ENCODE results near the gene MACF1.

MACF1 gene

DNA sequence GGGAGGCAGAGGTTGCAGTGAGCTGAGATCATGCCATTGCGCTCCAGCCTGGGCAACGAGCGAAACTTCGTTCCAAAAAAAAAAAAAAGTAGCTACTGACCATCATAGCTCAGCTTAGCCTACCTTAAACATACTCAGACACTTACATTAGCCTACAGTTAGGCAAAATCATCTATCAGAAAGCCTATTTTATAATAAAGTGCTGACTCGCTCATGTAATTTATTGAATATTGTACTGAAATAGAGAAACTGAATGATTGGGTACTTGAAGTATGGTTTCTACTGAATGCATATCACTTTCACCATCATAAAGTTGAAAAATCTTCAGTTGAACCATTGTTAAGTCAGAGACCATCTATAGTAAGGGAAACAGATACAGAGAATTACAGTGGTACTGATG, 193.0 kb downstream of the MACF1 start:
- no peak for FAIRE-seq

DNA sequence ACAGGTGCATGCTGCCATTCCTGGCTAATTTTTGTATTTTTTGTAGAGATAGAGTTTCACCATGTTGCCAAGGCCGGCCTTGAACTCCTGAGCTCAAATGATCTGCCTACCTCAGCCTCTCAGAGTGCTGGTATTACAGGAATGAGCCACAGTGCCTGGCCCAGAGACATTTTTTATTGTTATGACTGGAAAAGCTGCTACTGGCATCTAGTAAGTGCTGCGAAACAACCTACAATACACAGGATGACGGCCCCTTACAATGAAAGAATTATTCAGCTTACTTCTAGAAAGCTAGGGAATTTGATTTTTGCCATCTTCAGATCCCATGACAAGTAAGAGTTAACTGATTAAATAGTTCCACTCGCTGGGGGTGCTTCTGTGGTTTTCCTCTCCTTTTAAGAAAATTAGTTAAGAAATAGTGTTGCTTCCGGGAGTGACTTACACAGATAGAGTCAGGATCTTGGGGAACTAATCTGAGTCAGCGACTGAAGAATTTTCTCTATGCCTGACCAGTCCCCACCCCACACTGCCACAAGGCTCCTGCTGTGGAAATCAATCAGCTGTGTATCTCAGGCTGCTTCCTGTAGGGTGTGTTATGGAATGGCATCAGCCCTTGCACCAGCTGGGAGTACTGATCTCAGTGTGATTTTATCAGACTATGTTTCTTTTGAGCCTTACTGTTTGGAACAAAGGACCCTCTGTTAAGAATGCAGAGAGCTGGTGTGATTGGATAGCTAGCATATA, 194.0 kb downstream of the MACF1 start:
- no peak for FAIRE-seq

DNA sequence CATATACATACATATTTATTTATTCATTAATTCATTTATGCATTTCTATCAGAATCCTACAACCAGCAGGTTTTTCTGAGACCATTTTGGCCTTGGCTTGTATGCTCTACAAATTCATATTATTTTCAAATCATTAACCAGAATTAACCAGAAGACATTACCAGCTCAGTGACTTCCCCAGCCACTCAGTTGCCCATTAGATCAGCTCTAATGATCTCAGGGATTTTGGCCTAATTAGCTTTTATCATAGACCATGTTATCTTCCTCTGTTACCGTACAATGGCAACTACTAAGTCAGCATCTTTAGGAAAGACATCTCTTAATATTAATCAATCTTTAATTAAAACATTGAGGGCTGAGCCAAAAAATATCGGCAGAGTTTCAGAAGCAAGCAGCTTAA, 196.6 kb downstream of the MACF1 start:
- FAIRE-seq = no peak

DNA sequence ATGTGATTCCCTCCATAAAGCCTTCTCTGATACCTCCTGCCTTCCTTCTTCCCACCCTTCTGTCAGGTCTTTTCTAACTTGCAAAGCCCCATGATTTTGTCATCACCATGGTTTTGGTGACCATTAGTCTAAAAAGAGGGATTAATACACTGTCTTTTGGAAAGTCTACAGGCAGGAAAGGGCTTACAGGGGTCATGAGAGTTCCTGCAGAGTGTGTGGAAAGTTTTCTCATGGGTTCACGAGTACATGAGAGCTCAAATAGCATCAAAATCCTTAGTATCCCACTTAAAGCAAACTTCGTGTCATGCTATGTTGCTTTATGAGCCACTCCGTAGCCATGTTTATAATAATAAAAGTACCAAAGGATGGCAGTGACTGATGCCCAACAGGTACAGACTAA, 200.4 kb downstream of the MACF1 start:
- FAIRE-seq = no peak

DNA sequence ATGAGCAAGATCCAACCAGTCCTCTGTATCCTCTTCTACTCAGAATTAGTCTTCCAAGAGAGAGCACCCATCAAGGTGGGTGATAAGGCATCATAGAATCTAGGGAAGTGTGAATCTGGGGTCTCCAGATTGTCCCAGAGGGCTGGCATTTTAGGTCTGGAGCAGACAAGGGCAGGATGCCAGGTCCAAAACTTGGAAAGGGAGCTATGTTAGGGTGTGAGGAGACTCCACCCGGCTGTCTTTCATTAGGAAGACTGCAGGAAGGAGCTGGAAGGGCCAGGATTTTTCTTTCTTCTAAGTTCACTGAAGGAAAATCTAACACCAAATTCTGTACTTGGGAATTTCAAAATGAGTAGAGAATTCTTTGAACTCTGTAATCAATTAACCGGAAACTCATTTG, 200.9 kb downstream of the MACF1 start:
- no peak for FAIRE-seq

DNA sequence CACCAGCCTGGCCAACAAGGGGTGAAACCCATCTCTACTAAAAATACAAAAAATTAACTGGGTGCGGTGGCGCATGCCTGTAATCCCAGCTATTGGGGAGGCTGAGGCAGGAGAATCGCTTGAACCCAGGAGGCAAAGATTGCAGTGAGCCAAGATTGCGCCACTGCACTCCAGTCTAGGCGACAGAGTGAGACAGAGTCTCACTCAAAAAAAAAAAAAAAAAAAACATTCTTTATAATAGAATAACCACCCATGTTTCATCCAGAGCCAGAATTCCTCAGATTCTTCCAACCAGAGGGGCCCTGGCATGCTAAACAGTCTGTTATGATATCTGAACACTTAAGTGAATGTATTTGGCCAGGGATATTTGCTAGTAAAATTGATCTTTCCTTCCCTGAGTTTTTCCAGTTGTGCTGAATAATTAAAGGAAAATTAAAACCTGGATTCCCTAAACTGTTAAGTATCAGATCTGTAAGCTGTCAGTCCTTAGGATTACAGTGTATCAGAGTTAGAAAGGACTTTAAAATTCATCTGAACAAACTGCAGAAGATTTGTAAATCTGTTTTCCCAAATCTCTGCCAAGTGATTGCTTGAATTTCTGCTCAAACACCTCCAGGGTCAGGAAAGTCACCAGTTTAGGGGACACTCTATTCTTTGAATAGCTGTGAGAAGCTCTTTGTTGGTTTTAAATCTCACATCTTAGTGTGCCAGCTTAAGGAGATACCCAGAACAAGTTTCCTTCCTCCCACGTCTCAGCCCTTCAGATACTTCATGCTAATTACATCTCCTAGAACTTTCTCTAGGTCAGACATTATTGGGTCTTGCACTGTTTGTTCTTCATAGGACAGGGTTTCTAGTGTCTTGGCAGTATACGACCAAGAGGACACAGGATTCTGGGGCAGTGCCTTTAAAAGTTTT, 202.3 kb downstream of the MACF1 start:
- no peak for FAIRE-seq

DNA sequence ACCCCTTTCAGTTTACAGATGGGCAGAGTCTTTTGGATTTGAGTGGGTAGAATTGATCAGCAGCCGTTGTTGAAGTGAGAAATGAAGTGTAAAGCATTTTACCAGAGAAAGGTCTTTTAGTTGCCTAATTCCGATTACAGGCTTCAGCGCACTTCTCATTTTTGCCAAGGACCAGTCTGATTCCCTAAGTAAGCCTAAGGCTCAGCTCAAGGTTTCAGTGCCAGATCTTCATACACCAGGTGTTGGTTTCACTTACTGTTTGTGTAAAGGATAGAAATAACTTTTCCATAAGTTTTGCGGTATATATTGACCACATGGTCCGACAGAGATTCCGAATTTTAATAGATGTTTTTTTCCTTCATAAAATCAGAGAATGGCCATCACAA, 203.0 kb downstream of the MACF1 start:
- FAIRE-seq = no peak

DNA sequence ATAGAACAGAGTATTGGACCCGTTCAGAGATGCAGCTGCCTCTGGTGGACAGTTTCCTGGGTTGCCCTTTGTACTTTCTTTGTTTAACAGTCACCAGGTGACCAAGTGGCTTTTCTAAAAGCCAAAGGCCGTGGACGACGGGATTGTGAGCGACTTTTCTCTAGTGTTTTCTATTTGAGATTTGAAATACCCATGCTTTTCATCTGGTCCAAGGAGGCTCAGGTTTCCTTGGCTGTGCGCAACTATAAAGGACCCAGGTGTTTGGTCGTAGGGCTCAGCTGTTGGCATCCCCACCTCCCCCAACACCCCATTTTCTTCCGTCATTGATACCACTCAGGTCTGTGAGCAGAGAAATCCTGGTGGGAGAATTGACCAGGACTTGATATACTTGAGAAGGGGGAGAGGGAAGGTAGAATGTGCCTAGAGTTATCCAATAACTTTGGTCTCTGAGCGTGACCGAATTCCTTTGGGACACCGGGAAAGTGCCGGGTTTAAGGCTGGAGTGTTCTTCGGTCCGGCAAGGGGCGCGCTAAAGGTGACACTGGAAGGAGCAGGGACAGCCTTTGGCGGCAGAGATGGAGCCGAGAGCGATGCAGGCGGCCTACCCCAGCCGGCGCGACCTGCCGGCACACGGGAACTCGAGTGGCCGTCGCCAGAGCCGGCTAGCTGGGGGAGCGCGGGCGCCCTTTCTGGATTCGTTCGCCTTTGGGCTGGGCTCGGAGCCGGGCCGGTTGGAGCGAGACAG, 203.6 kb downstream of the MACF1 start:
- FAIRE-seq = no peak

DNA sequence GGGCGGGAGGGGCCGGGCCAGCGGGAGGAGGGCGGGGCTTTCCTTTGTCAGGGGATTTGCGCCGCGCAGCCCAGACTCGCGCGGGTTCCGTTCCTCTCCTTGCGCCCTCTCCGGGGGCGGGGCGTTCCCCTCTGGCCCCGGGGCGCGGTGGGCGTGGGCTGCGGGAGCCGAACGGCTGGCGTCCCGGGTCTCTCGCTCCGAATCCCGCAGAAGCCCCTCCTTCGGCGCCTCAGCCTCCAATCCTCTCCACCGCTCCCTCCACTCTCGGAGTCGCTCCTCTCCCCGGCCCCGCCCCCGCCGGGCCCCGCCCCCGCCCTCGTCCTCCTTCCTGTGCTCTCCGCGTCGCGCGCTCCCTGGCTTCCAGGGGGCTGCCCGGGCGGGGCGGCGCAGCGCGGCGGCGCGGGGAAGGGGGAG, 204.2 kb downstream of the MACF1 start:
- no peak for FAIRE-seq

DNA sequence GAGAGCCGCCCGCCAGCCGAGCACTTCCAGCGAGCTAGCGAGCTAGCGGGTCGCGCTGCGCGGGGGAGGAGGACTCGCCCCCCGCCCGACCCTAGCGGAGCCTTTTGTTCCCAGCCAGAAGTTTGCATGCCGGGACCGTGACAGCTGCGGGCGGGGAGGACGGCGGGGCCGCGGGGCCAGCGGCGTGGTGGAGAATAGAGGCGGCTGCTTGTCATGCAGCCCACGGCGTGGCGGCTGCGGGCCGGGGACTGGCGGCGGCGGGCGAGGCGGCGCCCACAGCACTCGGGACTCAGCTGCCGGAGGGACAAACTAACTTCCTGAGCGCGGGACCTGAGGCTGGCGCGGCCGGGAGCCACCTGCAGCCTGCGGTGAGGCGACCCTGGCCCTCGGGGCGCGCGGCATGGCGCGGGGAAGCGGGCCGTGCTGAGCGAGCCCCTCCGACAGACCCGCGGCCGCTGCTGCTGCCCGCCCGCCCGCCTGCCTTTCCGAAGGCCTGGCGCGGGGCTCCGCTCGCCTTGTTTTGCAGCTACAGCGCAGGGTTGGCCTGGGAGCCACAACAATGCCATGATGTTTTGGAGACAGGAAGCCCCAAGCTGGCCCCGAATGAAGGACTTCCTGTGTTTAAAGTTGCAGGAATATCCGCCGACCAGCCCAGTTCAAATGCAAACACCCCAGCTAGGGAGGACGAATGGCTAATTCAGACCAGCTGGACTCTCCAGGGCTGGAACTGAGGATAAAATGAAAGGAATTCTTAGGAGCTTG, 204.7 kb downstream of the MACF1 start:
- no peak for FAIRE-seq

DNA sequence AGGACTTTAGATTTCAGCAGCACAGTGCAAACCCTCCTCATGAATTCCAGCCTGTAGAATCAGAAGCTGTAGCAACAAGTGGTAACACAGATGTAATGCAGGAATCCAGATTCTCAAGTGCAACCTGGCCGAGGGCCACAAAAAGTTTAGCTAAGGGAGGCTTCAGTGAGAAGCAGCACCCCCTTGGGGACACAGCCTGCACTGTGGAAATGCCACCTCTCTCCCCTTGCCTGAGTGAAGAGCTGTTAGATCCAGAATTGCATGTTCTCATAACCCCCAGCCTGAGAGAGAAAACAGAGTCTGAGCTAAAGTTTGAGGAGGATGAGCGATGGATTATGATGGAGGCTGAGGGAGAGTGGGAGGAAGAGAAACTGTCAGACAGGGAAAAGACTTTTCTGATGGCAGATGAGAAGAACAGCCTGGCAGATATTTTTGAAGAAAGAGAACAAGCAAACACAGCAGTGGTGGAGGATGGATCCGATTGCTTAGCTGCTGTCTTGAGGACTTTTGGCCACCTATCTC, 206.5 kb downstream of the MACF1 start:
- no peak for FAIRE-seq

DNA sequence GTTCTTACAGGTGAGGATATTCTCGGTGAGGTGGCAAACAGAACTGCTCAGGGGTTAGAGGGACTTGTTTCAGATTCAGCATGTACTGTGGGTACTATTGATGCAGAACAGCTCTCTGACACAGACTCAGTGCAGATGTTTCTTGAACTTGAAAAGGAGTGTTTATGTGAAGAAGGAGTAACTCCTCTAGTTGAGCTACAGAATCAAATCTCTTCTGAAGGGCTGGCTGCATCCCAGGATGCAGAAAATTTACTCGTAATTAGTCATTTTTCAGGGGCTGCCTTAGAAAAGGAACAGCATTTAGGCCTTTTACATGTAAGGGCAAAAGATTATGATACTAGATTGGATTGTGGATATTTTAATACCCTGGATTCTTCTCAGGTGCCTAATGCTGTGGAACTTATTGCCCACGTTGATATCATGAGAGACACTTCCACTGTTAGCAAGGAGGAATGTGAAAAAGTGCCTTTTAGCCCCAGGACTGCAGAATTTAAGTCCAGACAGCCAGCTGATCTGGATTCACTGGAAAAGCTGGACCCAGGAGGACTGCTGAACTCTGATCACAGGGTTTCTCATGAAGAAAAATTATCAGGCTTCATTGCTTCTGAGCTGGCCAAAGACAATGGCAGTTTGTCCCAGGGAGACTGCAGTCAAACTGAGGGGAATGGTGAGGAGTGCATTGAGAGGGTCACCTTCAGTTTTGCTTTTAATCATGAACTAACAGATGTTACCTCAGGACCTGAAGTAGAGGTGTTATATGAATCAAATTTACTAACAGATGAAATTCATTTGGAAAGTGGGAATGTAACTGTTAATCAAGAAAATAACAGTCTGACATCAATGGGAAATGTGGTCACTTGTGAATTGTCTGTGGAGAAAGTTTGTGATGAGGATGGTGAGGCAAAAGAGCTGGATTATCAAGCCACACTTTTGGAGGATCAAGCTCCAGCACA, 207.3 kb downstream of the MACF1 start:
- FAIRE-seq = no peak

DNA sequence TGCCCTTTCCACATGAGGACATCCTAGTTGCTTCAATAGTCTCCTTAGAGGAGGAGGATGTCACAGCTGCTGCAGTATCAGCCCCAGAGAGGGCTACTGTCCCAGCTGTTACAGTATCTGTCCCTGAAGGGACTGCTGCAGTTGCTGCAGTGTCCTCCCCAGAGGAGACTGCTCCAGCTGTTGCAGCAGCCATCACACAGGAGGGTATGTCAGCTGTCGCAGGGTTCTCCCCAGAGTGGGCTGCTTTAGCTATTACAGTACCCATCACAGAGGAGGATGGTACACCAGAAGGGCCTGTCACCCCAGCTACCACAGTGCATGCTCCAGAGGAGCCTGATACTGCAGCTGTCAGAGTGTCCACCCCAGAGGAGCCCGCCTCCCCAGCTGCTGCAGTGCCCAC, 208.4 kb downstream of the MACF1 start:
- FAIRE-seq = no peak

DNA sequence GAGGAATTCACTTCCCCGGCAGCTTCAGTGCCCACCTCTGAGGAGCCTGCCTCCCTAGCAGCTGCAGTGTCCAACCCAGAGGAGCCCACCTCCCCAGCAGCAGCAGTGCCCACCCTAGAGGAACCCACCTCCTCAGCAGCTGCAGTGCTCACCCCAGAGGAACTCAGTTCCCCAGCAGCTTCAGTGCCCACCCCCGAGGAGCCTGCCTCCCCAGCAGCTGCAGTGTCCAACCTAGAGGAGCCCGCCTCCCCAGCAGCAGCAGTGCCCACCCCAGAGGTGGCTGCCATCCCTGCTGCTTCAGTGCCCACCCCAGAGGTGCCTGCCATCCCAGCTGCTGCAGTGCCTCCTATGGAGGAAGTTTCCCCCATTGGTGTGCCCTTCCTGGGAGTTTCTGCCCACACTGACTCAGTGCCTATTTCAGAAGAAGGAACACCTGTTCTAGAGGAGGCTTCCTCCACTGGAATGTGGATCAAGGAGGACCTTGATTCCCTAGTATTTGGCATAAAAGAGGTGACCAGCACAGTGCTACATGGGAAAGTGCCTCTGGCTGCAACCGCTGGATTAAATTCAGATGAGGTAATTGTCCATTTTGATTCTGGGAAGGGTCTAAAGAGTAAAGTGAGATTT, 209.5 kb downstream of the MACF1 start:
- no peak for FAIRE-seq

DNA sequence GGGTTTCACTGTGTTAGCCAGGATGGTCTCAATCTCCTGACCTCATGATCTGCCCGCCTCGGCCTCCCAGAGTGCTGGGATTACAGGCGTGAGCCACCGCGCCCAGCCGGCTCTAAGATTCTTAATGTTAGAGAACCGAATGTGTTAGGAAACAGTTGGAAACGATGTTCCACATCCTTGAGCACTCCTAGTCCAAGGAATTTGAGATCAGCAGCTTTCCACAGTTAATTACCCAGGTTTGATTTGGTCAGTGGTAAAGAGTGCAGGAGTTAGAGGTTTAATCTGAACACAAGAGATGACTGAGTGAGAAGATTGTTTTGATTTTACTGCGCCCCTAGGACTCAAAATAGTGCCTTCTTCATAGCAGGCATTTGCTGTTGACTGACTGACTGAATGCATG, 211.1 kb downstream of the MACF1 start:
- FAIRE-seq = no peak

DNA sequence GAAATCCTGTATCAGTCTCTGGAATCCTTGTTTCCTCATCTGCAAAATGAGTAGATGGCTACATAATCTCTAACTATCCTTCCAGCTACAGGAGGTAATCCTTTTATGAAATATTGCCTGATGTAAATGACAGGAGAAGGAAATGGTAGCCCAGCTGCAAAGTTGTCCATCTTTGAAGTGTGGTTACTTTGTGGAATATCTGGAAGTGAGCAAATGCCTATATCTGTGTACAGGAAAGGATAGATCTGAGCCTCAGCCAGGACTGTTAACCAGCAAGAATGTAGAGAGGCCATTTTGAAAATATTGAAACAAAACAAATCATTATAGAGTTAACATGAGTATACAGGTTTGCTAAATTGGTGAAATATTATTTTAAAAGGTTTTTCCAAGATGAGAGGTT, 212.1 kb downstream of the MACF1 start:
- no peak for FAIRE-seq

DNA sequence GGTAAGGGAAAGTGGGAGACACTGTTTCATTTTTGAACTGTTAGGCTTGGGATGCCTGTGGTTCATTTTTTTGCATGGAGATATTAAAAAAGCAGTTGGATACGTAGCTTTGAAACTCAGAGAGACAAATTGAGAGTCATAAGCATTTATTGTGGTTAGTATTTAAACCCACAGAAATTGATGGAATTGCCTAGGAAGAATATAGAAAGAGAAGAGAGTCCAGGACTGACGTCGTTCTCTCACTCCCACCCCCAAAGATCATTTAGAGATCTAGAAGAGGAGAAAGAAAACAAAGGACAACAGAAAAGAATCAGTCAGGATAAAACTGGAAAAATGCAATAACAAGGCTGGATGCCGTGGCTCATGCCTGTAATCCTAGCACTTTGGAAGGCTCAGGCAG, 213.7 kb downstream of the MACF1 start:
- no peak for FAIRE-seq

DNA sequence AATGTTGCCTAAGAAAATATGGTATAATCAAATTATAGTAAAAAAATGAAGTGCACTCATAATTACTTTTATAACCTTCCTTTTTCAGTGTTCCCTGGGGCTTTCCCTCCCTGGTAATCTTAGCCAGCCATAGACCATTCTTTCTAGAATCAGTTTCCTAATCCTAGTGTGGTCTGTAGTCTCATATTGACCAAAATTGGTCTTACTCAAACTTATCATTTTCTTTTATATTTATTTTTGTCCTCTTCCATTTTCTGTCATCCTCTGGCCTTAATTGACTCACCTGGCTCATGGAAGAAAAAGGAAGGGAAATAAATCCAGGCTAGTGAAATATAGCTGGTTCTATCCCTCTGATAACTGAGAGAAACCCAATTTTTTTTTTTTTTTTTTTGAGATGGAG, 216.0 kb downstream of the MACF1 start:
- FAIRE-seq = no peak

DNA sequence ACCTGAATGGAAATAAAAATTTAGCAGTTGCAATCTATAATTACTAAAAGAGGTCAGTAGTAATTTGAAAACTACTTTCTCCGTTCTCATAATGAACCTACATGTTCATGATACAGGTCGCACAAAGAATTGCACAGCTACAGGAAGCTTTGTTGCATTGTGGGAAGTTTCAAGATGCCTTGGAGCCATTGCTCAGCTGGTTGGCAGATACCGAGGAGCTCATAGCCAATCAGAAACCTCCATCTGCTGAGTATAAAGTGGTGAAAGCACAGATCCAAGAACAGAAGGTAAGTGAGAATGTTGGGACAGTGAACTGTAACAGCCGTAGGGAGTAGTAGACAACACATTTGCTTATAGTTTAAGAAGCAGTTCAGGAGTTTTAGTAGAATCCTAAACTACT, 218.1 kb downstream of the MACF1 start:
- no peak for FAIRE-seq

DNA sequence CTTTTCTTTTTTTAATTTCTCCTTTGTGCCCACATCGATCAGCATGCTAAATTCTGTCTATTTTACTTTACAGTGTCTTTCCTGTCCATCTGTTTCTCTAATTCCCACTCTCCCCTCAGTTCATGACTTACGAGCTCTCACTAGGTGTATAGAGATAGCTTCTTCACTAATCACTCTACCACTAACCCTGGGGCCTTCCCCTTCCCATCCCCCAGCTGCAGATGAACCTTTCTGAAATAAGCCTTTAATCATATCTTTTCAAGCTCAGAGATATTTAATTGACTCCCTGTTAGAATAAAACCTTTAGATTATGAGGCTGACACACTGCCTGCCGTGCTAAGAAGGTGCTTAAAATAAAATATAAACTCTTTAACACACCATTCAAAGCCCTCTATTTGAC, 220.7 kb downstream of the MACF1 start:
- no peak for FAIRE-seq

DNA sequence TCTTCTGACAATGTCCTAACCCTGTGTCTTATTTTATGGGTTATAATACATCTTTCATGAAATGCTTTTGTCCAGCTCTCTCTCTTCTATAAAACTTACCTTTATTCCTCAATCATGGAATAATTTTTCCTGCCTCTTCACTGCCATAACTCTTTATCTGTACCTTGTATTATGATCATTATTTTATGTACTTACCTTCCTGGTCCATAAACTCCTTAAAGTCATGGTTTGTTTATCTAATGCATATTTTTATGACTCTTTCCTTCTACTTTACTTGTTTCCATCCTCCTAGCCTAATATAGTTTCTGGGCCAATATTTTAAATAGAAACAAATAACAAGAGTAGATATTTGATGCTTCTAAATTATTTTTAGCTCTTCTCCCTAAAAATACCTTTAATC, 221.1 kb downstream of the MACF1 start:
- no peak for FAIRE-seq

All from colon (tissue), 2 donors.